Cardiac muscle cell (in vitro differentiated cells and primary cell): ENCODE data around the gene AFAP1L1. TPM values are rescaled to one million over a fixed set of nuclear protein-coding genes. Genes with fewer than 3 reads are reported as not detected.

Source experiments
- DNase-seq, 2 donors: peaks; one replicate each; pipeline versions ENCODE4 v3.0.0 to v3.0.0-alpha.2; 2010 to 2017; ENCODE audit warnings: low read depth in 1 of 2, low spot score in 1 of 2
- H3K27ac ChIP-seq: fragments of 200-600 bp; sonication (generic); 2 replicates; pipeline ENCODE4 v1.5.1; 2016
- H3K27me3 ChIP-seq: fragments of 200-600 bp; sonication (generic); 2 replicates; pipeline ENCODE4 v1.6.0; 2016; ENCODE audit warnings: control low read depth
- H3K36me3 ChIP-seq: fragments of 200-600 bp; sonication (generic); 2 replicates; pipeline ENCODE4 v1.5.1; 2016; ENCODE audit warnings: control low read depth
- H3K4me1 ChIP-seq: fragments of 200-600 bp; sonication (generic); 2 replicates; pipeline ENCODE4 v1.8.1; 2017; ENCODE audit warnings: low read depth, mild to moderate bottlenecking, mixed run types
- H3K4me3 ChIP-seq: fragments of 200-600 bp; sonication (generic); 2 replicates; pipeline ENCODE4 v1.5.1; 2016; ENCODE audit warnings: mild to moderate bottlenecking
- H3K9me3 ChIP-seq: fragments of 200-600 bp; sonication (generic); 2 replicates; pipeline ENCODE4 v1.5.1; 2017; ENCODE audit warnings: low read depth, mild to moderate bottlenecking, control low read depth
- CTCF ChIP-seq: IDR thresholded peaks from 2 replicates; pipeline ENCODE4 v1.5.1; 2012; ENCODE audit warnings: low read depth, mild to moderate bottlenecking, low read length
- polyA plus RNA-seq: library from polyadenylated mRNA; unstranded; fragments of >200 nt; fragmentation: Nextera tagmentation; extraction: Ambion mirVana; gene quantifications from 2 replicates; pipeline ENCODE4 v1.2.1, GENCODE V29; 2016
- total RNA-seq: library from RNA; depleted of rRNA; stranded (reverse); fragments of >200 nt; gene quantifications from 2 replicates; pipeline ENCODE4 v1.2.3, GENCODE V29; 2016

Gene AFAP1L1
- total and polyA plus RNA-seq, 2 experiments from 2014 or later: 24.0 to 39.3 TPM

GRCh38 chr5:149381261-149381985 lies 109.8 kb downstream of the AFAP1L1 start:
- H3K4me1 ChIP-seq: peaks cover 50% of the 10 kb centered on the region
- H3K9me3 ChIP-seq: no peaks in the 10 kb centered on the region
- no peaks in the 10 kb centered on the region for H3K36me3 ChIP-seq
- peak overlapping the region; percentile 99 for H3K27ac ChIP-seq
- no peaks in the 10 kb centered on the region for H3K27me3 ChIP-seq
- H3K4me3 ChIP-seq: no peak overlapping the region
- DNase-seq: no peak
- no peak for TF ChIP-seq CTCF

- H3K4me1 ChIP-seq: peaks cover 55% of the 10 kb centered on the region
Measured at GRCh38 chr5:149381986-149382338, 110.3 kb downstream of the AFAP1L1 start.

GRCh38 chr5:149382517-149383220 lies 111.0 kb downstream of the AFAP1L1 start:
- Histone ChIP-seq H3K36me3 (no peaks in the 10 kb centered on the region), H3K4me3 (no peak overlapping the region), H3K27me3 (no peaks in the 10 kb centered on the region), H3K9me3 (no peaks in the 10 kb centered on the region), H3K27ac (peak overlapping the region; percentile 99), H3K4me1 (peaks cover 62% of the 10 kb centered on the region)
- no peak for TF ChIP-seq CTCF
- DNase-seq: no peak

More at GRCh38 chr5:149381986-149382338, 110.3 kb downstream of the AFAP1L1 start:
- Histone ChIP-seq H3K36me3 (no peaks in the 10 kb centered on the region), H3K27ac (peak overlapping the region; percentile 99), H3K4me3 (no peak overlapping the region), H3K9me3 (no peaks in the 10 kb centered on the region), H3K27me3 (no peaks in the 10 kb centered on the region)
- peak; percentile 94 for TF ChIP-seq CTCF
- peak; percentile 81 to 90 for DNase-seq

- Histone ChIP-seq H3K9me3 (no peaks in the 10 kb centered on the region), H3K27ac (peak overlapping the region; percentile 99), H3K27me3 (no peaks in the 10 kb centered on the region), H3K4me3 (no peak overlapping the region), H3K4me1 (peaks cover 69% of the 10 kb centered on the region), H3K36me3 (no peaks in the 10 kb centered on the region)
- DNase-seq: peak in 1 of 2 donors; percentile 82
- TF ChIP-seq CTCF: no peak
Measured at GRCh38 chr5:149383399-149383798, 111.7 kb downstream of the AFAP1L1 start.

GRCh38 chr5:149386166-149386565 lies 114.5 kb downstream of the AFAP1L1 start:
- Histone ChIP-seq H3K4me3 (no peak overlapping the region), H3K27ac (peak overlapping the region; percentile 99), H3K4me1 (peaks cover 86% of the 10 kb centered on the region), H3K36me3 (no peaks in the 10 kb centered on the region), H3K27me3 (no peaks in the 10 kb centered on the region), H3K9me3 (no peaks in the 10 kb centered on the region)
- peak; percentile 26 to 67 for DNase-seq
- no peak for TF ChIP-seq CTCF
